Gastrocnemius medialis (tissue), 4 donors: Measurements from ENCODE around the gene SYMPK.

Experiments used
- POLR2A ChIP-seq, 2 donors: fragments of 450-650 bp; IDR thresholded peaks; one replicate each; pipeline ENCODE4 v1.6.1; 2017; ENCODE audit warnings: antibody characterized with exemption in 2 of 2, mild to moderate bottlenecking in 2 of 2, moderate library complexity in 2 of 2
- TF ChIP-seq, protein P1 (sequence below), 5 experiments: fragments of 450-650 bp in 3 of 5; fragments of 200-600 bp in 2 of 5; sonication (generic) in 2 of 5; IDR thresholded peaks in 4 of 5; conservative IDR thresholded peaks in 1 of 5; 1 replicate in 4 of 5; 2 replicates in 1 of 5; pipeline ENCODE4 v1.5.1; 2016 to 2019; ENCODE audit warnings: antibody characterized with exemption in 5 of 5, mild to moderate bottlenecking in 3 of 5, moderate library complexity in 3 of 5

DNA sequence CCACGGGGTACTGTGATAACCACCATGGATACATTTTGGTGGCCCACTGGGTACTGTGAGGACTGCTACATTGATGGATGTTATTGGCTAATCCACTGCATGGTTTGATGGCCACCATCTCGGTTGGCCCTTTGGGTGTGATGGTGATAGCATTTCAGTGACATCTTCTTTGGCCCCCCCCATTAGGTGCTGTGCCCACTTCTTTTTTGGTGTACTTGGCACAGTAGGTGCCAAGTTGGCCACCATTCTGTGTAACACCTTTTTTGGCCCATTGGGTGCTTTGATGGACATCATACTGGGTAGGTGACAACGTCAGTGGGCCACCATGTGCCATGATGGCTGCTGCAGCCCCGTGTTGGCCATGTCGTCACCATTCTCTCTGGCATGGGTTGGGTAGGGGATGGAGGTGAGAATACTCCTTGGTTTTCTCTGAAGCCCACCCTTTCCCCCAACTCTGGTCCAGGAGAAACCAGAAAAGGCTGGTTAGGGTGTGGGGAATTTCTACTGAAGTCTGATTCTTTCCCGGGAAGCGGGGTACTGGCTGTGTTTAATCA, 10.3 kb upstream of the SYMPK start:
- TF ChIP-seq, protein P1, sequence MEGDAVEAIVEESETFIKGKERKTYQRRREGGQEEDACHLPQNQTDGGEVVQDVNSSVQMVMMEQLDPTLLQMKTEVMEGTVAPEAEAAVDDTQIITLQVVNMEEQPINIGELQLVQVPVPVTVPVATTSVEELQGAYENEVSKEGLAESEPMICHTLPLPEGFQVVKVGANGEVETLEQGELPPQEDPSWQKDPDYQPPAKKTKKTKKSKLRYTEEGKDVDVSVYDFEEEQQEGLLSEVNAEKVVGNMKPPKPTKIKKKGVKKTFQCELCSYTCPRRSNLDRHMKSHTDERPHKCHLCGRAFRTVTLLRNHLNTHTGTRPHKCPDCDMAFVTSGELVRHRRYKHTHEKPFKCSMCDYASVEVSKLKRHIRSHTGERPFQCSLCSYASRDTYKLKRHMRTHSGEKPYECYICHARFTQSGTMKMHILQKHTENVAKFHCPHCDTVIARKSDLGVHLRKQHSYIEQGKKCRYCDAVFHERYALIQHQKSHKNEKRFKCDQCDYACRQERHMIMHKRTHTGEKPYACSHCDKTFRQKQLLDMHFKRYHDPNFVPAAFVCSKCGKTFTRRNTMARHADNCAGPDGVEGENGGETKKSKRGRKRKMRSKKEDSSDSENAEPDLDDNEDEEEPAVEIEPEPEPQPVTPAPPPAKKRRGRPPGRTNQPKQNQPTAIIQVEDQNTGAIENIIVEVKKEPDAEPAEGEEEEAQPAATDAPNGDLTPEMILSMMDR (IDR thresholded peaks at IDR 0.05 in 4 of 5, conservative IDR thresholded peaks at IDR 0.05 in 1 of 5) = no peak
- no peak for TF ChIP-seq POLR2A (IDR thresholded peaks at IDR 0.05)
